HG02852 (cell line): ENCODE results near the gene VRK2.
"Not testable (repeated sequence)": the region's sequence is repeated elsewhere in the genome, so short reads cannot be mapped to it uniquely, and the experiment has no call there.

ENCODE experiments used
- ATAC-seq: cut with Tn5 transposase; IDR thresholded peaks from one replicate; pipeline ENCODE4 v1.9.1; 2021; ENCODE audit warnings: mild to moderate bottlenecking, moderate library complexity; ENCODE audit not compliant: unreplicated experiment

The VRK2 gene

DNA sequence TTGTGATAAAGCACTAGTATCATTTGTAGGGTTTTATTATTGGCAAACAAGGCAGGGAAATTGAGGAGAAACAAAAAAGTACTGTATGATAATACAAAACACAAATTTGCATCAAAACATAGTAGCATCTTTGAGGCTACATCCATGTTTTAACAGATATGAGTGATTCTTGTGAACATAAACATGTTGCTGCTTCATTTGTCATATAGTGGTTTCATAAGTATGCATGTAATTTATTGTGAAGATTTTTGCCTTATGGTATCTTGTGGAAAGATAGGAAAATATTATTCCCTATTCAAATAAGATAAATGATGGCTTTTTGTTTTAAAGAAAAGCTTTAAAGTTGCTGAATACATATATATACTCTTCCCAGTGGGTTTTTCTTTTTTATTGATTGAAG lies 60.3 kb downstream of the VRK2 start:
- no peak for ATAC-seq

DNA sequence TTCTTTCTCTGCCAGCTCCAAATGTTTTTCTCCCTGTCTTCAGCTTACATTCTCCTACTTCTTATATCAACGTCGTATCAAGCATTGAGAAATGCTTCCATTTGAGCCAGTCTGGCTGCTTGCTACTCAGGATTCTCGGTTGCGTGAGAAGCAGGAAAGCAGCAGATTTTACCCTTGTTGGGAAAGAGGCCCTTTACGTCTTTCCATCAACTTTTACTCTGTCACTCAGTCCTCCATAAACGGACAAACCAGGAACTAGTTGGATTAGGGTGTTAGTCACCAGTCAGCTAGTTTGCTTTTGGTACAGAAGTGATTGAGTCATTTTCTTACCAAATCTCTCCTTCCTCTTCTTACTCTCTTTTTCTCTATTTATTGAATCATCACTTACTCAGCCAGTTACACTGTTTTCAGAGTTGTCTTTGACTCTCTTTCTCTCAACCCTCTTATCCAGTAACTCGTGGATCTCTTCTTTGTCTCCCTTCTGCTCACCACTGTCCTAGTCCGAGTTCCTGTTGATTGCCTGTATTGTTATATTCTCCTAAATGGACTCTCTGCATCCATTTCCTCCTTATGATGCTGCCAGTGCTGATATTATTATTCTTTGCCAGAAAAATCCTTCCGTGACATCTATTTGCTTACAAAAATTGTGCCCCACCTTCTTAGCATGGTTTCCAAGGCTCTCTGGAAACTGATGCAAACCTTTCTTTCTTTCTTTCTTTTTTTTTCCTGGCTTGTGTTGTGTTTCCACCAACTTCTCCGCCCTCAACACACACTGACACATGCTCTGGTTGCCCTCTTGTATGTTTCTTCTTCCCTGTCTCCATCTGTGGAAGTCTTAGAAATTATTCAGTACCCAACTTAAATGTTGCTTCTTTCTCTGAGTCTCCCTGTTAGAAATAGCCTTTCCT lies 61.5 kb downstream of the VRK2 start:
- no peak for ATAC-seq

DNA sequence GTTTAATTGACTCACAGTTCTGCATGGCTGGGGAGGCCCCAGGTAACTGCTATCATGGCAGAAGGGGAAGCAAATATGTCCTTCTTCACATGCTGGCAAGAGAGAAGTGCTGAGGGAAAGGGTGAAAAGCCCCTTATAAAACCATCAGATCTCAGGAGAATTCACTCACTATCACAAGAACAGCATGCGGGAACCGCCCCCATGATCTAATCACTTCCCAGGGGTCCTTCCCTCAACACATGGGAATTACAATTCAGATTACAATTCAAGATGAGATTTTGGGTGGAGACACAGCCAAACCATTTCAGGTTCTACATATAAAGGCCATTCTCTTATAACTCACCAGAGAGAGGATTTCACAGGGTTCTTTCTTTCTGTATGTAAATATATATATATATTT lies 62.9 kb downstream of the VRK2 start:
- ATAC-seq, result no peak

DNA sequence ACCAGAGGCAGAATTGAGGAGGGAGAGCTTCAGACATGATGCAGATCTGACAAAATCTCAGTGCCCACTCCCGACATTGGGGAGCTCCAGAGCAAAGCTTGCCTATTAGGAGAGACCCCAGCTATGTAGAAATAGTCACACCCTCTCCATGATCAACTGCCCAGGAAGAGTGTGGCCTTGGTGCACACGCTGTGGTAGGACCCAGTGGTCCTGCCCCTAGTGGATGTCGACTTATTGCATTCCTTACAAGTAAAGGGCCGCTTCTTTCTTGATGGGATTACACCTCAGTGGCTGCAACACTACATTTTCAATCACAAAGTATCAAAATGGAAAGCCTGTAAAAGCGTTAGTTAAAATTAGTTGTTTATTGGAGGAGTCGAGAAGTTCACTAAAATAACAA lies 64.2 kb downstream of the VRK2 start:
- ATAC-seq, result no peak

DNA sequence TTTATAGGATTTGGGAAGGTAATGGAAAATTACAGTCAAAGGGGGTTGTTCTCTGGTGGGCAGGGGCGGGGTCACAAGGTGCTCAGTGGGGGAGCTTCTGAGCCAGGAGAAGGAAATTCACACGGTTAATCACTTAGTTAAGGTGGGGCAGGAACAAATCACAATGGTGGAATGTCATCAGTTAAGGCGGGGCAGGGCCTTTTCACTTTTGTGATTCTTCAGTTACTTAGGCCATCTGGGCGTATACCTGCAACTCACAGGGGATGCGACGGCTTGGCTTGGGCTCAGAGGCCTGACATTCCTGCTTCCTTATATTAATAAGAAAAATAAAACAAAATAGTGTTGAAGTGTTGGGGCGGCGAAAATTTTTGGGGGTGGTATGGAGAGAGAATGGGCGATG lies 67.0 kb downstream of the VRK2 start:
- ATAC-seq, result not testable (repeated sequence)

DNA sequence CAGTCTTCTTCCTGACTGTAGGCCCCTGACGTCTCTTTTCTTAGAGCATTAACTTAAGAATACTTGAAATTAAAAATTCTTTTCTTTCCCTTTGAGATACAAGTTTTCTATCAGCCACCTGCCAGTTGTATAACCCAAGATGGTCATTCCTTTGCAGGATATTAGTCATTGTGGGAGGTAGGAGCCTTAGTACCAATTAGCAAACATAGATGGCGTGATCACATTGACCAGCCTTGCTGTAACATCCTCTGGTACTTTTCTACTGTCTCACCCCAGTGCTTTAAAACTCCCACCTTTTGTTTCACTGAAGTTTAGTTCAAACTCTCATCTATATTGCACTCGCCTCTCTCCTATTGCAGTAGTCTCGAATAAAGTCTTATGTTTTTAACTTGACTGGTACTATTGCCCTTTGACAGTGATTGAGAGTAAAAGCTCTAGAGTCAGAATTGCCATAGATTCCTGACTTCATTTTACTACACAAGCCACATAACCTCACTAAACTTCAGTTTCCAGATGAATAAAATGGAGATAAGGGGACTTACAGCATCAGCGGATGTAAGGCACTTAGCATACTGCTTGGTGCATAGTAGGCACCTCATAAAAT lies 74.1 kb downstream of the VRK2 start:
- ATAC-seq, result no peak

DNA sequence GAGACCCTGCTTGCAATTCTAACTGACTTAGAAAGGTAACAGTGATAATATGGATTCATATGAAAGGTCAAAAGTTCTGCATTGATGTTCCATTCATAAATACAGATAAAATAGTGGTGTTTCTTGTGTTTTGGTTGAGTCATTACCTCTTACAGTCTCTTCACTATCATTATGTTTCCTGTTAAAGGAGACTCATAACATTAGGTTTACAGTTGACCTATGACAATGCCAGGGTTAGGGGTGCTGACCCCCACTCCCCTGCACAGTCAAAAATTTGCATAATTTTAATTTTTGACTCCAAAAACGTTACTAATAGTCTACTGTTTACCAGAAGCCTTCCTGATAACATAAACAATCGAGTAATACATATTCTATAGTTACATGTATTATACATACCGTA lies 75.4 kb downstream of the VRK2 start:
- ATAC-seq, result no peak

DNA sequence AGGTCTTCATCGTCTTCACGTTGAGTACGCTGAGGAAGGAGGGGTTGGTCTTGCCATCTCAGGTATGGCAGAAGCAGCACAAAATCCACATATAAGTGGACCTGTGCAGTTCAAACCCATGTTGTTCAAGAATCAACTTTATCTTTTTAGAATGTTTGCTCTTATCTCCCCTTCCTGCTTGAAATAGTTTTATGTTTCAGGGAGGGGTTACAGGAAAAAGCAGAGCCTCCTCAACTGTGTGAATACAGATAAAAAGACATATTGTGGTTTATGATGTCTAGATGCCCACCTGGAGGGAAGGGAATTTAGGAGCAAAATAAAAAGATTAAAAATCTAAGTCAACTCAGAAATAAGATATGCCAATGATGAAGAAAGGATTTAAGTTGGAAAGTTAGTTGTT lies 75.9 kb downstream of the VRK2 start:
- no peak for ATAC-seq

DNA sequence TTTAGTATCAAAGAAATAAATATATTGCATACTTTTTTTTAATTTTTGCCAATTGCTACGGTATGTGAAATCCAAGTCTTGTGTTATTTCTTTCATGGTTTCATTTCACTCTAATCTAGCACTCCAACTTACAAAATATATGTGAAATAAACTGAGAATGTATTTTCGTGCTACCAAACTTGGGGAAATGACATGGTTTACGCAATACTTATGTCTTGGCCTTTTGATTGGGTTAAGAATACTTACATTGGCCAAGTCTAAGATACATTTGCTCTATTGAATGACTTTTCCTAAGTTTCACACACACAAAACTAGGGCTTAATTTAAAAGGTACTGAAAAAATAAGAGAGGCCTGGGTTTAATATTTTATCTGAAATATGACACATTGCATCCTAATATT lies 80.5 kb downstream of the VRK2 start:
- no peak for ATAC-seq

DNA sequence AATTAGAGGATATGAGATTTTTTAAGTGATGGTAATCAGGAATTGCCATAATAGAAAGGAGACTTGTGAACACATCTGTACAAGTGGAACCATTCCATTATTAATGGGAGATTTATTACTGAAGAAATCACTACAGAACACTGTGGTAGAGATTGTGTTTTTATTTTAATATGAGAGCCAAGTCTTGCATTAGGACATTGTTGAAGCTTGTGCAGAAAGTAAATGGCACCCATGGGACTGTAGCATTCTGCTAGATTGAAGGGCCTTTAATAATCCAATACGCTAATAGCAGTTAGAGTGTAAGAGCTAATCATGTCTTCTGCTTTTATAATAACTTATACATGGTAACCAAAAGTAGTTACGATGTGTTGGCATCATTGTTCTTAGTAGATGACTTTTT lies 83.6 kb downstream of the VRK2 start:
- no peak for ATAC-seq

DNA sequence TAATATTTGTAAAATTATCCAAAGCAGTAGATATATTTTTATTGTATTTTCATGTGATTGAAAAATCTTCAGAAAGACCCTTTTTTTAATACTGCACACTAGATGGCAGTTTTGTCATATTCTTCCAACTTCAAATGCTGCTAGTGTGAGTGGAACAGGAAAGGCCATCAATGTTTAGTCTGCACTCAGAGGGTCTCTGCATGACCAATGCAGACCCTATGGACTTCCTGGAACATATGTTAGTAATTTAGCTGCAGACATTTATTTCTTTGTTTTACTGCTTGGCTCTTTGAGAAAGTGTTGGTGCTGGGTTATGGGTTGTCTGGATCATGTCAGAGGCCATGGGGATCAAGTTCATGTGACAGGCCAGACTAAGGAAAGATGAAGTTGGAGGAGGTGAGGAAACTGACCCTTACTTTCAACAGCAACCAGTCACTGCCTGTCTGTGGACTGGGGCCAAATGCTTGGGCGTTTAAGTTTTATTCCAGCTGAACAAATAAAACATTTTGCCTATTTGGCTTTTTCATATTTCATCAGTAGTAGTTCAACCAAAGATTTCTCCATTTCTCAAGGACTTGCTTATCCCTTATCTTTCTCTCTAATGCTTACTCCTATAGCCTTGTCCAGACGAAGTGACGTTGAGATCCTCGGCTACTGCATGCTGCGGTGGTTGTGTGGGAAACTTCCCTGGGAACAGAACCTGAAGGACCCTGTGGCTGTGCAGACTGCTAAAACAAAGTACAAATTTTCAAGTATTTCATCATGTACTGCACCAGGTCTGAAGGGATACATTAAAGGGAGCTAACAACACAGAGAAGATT lies 84.8 kb downstream of the VRK2 start:
- ATAC-seq, result no peak

DNA sequence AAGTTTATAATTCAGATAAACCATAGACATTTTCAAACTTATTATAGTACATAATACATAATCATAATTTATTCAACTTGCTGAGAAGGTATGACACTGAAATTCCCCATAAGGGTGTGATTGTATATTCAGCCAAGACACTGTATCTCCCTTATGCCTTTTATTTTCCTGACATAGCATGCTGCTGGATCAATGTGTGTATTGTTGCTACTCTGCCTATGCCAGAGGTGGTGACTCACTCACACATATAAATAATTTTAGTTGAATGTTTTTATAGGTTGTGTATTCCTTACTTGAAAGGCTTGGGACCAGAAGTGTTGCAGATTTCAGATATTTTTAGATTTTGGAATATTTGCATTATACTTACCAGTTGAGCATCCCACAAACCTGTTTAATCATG lies 86.8 kb downstream of the VRK2 start:
- no peak for ATAC-seq

DNA sequence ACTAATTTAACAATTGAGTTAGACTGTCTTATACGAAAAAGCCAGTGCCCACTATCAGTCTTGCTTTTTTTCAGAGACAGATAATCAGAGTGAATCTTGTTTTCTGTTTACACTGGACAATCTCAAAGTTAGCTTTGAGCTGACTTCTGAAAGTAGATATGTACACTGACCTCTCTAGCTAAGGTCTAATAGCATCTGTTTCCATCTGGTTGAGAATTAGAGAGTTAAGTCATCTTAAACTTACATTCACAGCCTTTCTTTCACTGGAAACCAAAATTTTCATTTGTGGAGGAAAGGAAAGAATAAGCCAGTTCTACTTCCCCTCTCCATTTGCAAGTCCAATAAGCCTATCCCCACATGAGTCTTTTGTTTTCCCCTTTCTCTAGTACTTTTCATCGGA lies 89.3 kb downstream of the VRK2 start:
- ATAC-seq, result no peak

DNA sequence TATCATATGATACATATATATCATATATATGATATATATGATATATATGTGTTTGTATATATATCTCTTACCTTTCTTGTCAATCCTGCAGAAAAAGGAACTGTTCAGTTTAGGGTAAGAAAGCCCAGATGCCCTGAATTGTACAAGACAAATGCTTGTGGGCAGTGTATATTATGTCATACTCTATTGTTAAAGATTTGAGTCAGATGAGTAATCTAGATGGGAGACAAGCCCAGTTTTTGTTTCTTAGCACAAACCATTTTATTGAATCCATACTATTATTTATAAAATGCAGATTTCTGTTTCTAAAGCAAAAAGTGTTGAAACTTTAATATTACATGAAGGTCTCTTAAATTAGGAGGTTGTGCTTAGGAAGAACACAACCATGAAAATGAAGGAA lies 90.6 kb downstream of the VRK2 start:
- no peak for ATAC-seq

DNA sequence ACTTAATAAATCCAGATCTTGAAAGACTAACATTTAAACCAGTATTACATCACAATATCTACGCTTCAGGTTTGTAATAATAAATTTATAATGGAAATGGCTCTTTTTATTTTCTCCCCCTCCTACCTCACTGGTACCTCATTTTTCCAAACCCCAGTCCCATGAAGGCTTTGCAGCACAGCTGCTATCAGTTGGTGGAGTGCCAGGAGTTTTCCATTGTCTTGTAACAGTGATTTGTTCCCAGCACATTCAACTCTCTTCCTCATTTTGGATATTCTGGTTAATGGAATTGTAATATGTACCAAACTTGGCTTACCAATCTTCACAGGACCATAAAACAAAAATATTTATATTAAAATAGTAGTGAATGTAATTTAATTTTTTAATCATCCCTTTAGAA lies 91.2 kb downstream of the VRK2 start:
- ATAC-seq, result no peak

DNA sequence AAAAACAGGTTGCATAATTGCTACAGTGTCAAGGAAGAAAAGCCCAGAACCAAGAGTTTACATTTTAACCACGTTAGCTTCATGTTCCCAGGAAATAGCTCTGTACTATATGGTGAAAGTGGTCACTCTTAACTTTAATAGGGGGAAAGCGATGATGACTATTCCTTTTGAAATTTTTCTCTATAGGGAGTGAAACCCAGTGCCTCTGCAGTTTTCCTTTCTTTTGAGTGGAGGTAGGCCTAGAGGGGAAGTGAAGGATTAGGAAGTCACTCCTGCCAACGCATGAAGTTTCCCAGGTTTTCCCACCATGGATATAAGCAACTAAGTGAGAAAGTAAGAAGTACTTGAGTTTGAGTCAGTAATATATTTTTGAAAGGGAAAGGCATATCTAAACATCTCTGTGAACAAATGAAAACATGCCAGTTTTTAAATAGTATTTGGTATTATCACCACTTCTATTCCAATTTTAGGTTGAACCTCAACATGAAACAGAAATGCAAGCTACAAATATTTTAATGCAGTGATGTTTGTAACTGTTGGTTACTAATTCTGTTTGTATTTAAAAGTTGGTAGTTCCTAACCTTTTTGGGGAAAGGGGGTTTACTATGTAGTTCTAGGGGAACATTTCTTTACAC lies 91.9 kb downstream of the VRK2 start:
- ATAC-seq, result no peak

DNA sequence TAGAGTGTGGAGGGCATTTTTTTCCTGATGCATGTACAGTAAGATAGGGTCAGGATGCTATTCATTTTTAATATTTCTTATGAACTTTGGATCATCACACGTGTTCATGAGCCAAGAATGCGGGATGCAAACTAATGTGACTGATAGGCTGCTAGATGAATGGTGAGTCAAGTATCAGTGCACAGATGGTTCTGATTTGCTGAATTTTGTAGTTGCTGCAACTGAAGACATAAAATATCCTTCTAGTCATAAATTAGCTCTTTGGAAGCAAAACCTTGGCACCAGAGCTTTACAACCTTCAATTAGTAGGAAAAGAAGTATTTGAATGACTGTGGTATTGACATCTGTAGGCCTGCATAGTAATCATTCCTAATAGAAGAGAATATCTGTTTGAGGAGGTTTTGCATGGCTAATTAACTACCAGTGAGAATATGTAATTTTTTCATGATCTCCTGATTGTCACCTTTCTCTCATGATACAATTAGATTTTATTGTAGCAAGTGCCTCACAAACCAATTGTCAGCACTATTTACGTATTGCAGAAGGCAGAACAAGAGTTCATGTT lies 94.0 kb downstream of the VRK2 start:
- no peak for ATAC-seq

DNA sequence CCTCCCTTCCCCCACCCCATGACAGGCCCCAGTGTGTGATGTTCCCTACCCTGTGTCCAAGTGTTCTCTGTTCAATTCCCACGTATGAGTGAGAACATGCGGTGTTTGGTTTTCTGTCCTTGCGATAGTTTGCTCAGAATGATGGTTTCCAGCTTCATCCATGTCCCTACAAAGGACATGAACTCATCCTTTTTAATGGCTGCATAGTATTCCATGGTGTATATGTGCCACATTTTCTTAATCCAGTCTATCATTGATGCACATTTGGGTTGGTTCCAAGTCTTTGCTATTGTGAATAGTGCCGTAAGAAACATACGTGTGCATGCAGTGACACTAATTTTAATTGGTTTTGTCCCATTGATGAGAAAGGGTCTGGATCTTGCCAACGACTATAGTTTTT lies 99.2 kb downstream of the VRK2 start:
- not testable (repeated sequence) for ATAC-seq

DNA sequence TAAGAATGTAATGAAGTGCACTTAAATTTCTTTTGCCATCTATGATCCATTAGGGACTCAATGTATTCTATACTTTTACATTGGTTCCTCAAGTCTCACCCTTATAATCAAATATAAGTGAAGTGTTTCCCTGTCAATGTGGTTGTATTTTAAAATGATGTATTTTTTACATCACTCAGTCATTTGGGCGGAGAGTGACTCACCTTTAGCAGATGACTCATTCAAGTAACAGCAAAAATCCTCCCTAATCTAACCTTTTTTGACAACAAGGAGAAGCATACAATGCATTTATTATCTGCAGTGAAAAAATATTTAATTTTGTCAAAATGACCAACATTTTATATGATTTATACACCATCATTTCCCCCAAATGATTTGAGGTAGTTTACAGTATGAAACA lies 100.1 kb downstream of the VRK2 start:
- ATAC-seq, result no peak

DNA sequence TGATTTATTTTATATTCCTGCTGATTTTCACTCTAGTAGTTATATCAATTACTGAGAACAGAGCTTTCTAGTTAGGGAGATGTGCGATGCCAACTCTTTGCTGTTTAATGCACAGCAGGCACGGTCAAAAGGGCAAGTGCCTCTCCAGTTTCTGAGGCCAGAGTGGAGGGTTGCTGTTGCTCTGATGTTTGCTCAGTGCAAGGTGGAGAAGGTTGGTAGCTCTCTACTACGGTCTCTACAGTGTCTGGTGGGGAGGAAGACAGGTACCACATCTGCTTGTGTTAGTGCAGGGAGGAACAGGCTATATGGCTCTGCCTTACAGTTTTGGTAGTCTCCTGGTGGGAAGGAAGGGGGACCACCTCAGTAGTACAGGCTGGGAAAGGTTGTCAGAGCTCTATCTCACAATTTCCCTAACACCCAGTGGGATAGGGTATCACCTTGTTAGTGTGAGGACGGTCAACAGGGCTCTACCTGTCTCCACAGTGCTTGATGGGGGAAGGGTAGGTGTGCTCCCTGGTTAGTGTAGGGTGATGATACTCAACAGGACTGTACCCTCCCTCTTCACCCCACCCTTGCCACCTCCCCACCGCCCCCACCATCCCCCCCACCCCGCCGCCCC lies 108.7 kb downstream of the VRK2 start:
- ATAC-seq, result no peak

DNA sequence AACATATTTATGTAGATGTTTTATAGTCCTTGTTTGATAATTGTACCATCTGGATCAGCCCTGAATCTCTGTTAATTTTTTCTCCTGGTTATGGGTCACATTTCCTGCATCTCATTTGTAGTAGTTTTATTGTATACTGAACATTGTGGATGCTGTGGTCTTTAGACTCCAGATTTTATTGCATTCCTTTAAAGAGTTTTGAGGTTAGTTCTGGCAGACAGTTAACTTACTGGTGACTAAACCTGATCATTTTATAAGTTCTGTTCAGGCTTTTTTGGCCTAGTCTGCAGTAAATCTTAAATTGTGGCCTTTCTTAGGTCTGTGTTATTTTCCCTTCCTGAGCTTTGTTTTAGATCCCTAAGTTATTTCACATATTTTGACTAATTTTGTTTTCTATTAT lies 110.2 kb downstream of the VRK2 start:
- no peak for ATAC-seq
